H1 (cell line): Measurements from ENCODE around the gene STARD6. TPM values are rescaled to one million over a fixed set of nuclear protein-coding genes. Genes with fewer than 3 reads are reported as not detected.

Source experiments
- CTCF ChIA-PET: fragments of 300-600 bp; sonication (Branson Sonifier 250); formaldehyde crosslinking; loops from one replicate; lab custom pipeline; 2021; ENCODE audit not compliant: partially characterized antibody; lab: Charles Lee
- POLR2A ChIA-PET: fragments of 300-600 bp; sonication (Branson Sonifier 250); formaldehyde crosslinking; loops from one replicate; lab custom pipeline; 2021; ENCODE audit warnings: inconsistent platforms; ENCODE audit not compliant: partially characterized antibody; lab: Charles Lee
- DNase-seq, 2 experiments: peaks; one replicate each; pipeline versions ENCODE4 v3.0.0 to v3.0.0-alpha.2; 2010 to 2022; ENCODE audit warnings: low spot score in 2 of 2, low read depth in 1 of 2, mixed read lengths in 1 of 2
- FAIRE-seq: peaks from 2 replicates; lab custom pipeline; 2011; peaks lifted over from hg19 to GRCh38; lab: Jason Lieb, UNC
- H2AFZ ChIP-seq: 2 replicates; pipeline ENCODE4 v1.8.1; 2012; ENCODE audit warnings: low read length, inconsistent platforms
- H2AK5ac ChIP-seq: 2 replicates; pipeline ENCODE4 v1.6.1; 2013; ENCODE audit warnings: low read depth, low read length
- H2BK120ac ChIP-seq: replicated peaks from 2 replicates; pipeline ENCODE3; 2013; ENCODE audit warnings: low read depth, low read length, inconsistent platforms
- H2BK12ac ChIP-seq: 2 replicates; pipeline ENCODE4 v1.6.1; 2013; ENCODE audit warnings: low read depth, low read length
- H2BK15ac ChIP-seq: 2 replicates; pipeline ENCODE4 v1.6.1; 2013; ENCODE audit warnings: low read length
- H2BK20ac ChIP-seq: 2 replicates; pipeline ENCODE4 v1.6.1; 2013; ENCODE audit warnings: low read length
- H2BK5ac ChIP-seq: 2 replicates; pipeline ENCODE4 v1.6.1; 2013; ENCODE audit warnings: low read depth, low read length
- H3K14ac ChIP-seq: 2 replicates; pipeline ENCODE4 v1.6.1; 2013; ENCODE audit warnings: inconsistent platforms; ENCODE audit not compliant: insufficient read length
- H3K18ac ChIP-seq: 2 replicates; pipeline ENCODE4 v1.6.1; 2013; ENCODE audit warnings: low read length; ENCODE audit errors: extremely low read depth
- H3K23ac ChIP-seq: 2 replicates; pipeline ENCODE4 v1.6.1; 2013; ENCODE audit warnings: inconsistent platforms; ENCODE audit not compliant: insufficient read length
- H3K23me2 ChIP-seq: 2 replicates; pipeline ENCODE4 v1.6.1; 2013; ENCODE audit warnings: low read depth, low read length
- H3K27ac ChIP-seq: 2 replicates; pipeline ENCODE4 v1.6.1; 2011; ENCODE audit warnings: low read depth, low read length, inconsistent platforms
- H3K27me3 ChIP-seq, 4 experiments: replicated peaks in 1 of 4; 1 replicate in 1 of 4; 2 replicates in 3 of 4; pipeline versions ENCODE4 v1.6.1 to v1.8.1; 2011 to 2013; ENCODE audit warnings: low read length in 3 of 4, mild to moderate bottlenecking in 3 of 4, inconsistent platforms in 2 of 4, mixed read lengths in 2 of 4, moderate library complexity in 1 of 4; ENCODE audit not compliant: control insufficient read depth in 3 of 4, insufficient read depth in 3 of 4; ENCODE audit errors: extremely low read depth in 1 of 4
- H3K36me3 ChIP-seq, 4 experiments: 2 replicates each; pipeline versions ENCODE4 v1.6.1 to v1.8.1; 2011 to 2013; ENCODE audit warnings: mild to moderate bottlenecking in 4 of 4, low read length in 3 of 4, moderate library complexity in 2 of 4, control low read depth in 1 of 4, inconsistent platforms in 1 of 4; ENCODE audit not compliant: insufficient read depth in 4 of 4, control insufficient read depth in 2 of 4
- H3K4ac ChIP-seq: replicated peaks from 2 replicates; pipeline ENCODE3; 2013; ENCODE audit warnings: low read length, low read depth, mixed read lengths, inconsistent platforms; ENCODE audit not compliant: insufficient read length
- H3K4me1 ChIP-seq, 4 experiments: replicated peaks in 1 of 4; 1 replicate in 1 of 4; 2 replicates in 3 of 4; pipeline versions ENCODE4 v1.6.1 to v1.8.1; 2011 to 2013; ENCODE audit warnings: low read length in 3 of 4, inconsistent platforms in 2 of 4, mixed read lengths in 1 of 4; ENCODE audit not compliant: insufficient read depth in 4 of 4, control insufficient read depth in 3 of 4
- H3K4me2 ChIP-seq, 2 experiments: 2 replicates each; pipeline versions ENCODE4 v1.6.1 to v1.8.1; 2011 to 2013; ENCODE audit warnings: low read depth in 2 of 2, low read length in 2 of 2, control low read depth in 1 of 2, inconsistent platforms in 1 of 2, mild to moderate bottlenecking in 1 of 2; ENCODE audit not compliant: insufficient read depth in 1 of 2
- H3K4me3 ChIP-seq, 4 experiments: fragments of 200-600, 300-600 bp in 1 of 4; sonication (generic), shearing (Covaris generic), sonication (Bioruptor Twin) in 1 of 4; 2 replicates each; pipeline versions ENCODE4 v1.5.1 to v1.8.1; 2011 to 2016; ENCODE audit warnings: low read length in 4 of 4, low read depth in 3 of 4, control low read depth in 2 of 4, inconsistent platforms in 2 of 4, mild to moderate bottlenecking in 2 of 4, mixed read lengths in 1 of 4, moderate library complexity in 1 of 4; ENCODE audit not compliant: insufficient read depth in 2 of 4; ENCODE audit errors: extremely low read depth in 1 of 4
- H3K56ac ChIP-seq: replicated peaks from 2 replicates; pipeline ENCODE3; 2013; ENCODE audit warnings: low read depth, mild to moderate bottlenecking, mixed read lengths, low read length, inconsistent platforms; ENCODE audit not compliant: insufficient read length
- H3K79me1 ChIP-seq: 2 replicates; pipeline ENCODE4 v1.6.1; 2013; ENCODE audit warnings: low read depth, low read length, control low read depth
- H3K79me2 ChIP-seq, 2 experiments: 2 replicates each; pipeline versions ENCODE4 v1.6.1 to v1.8.1; 2012 to 2013; ENCODE audit warnings: low read length in 2 of 2, mild to moderate bottlenecking in 2 of 2, inconsistent platforms in 1 of 2; ENCODE audit not compliant: insufficient read depth in 2 of 2, control insufficient read depth in 1 of 2
- H3K9ac ChIP-seq, 4 experiments: replicated peaks in 1 of 4; 1 replicate in 1 of 4; 2 replicates in 3 of 4; pipeline versions ENCODE4 v1.6.1 to v1.8.1; 2011 to 2013; ENCODE audit warnings: low read depth in 3 of 4, low read length in 3 of 4, control low read depth in 2 of 4, mild to moderate bottlenecking in 2 of 4, moderate library complexity in 2 of 4, inconsistent platforms in 1 of 4; ENCODE audit errors: extremely low read depth in 1 of 4
- H3K9me3 ChIP-seq, 2 experiments: 2 replicates each; pipeline versions ENCODE4 v1.6.1 to v1.8.1; 2012 to 2013; ENCODE audit warnings: mild to moderate bottlenecking in 2 of 2, moderate library complexity in 2 of 2, control low read depth in 1 of 2, inconsistent platforms in 1 of 2, low read depth in 1 of 2, low read length in 1 of 2, mixed read lengths in 1 of 2; ENCODE audit not compliant: insufficient read depth in 2 of 2
- H4K20me1 ChIP-seq, 2 experiments: replicated peaks in 1 of 2; 2 replicates each; pipeline versions ENCODE3 to v1.8.1; 2011 to 2013; ENCODE audit warnings: inconsistent platforms in 2 of 2, low read length in 2 of 2, mild to moderate bottlenecking in 1 of 2; ENCODE audit not compliant: insufficient read depth in 2 of 2, control insufficient read depth in 1 of 2
- H4K5ac ChIP-seq: 2 replicates; pipeline ENCODE4 v1.6.1; 2013; ENCODE audit warnings: low read length, low read depth, mixed read lengths, inconsistent platforms; ENCODE audit not compliant: insufficient read length
- H4K8ac ChIP-seq: 2 replicates; pipeline ENCODE4 v1.8.0; 2013; ENCODE audit warnings: mild to moderate bottlenecking, moderate library complexity, low read length, inconsistent platforms; ENCODE audit not compliant: insufficient read depth; ENCODE audit errors: extremely low read depth
- H4K91ac ChIP-seq: replicated peaks from 2 replicates; pipeline ENCODE3; 2013; ENCODE audit warnings: low read length, mixed read lengths, inconsistent platforms; ENCODE audit not compliant: insufficient read length
- BRCA1 ChIP-seq: IDR thresholded peaks from 2 replicates; pipeline ENCODE4 v1.6.1; 2012; ENCODE audit warnings: low read depth, low read length, improper control_type of control experiment
- EZH2 ChIP-seq: fragments of 200-600 bp; sonication (generic); IDR thresholded peaks from 2 replicates; pipeline ENCODE4 v1.7.1; 2012; ENCODE audit warnings: low read depth, mild to moderate bottlenecking, moderate library complexity, low read length, inconsistent platforms; ENCODE audit not compliant: severe bottlenecking
- ZNF274 ChIP-seq: IDR thresholded peaks from 2 replicates; pipeline ENCODE4 v1.7.0; 2012; ENCODE audit warnings: low read length, borderline replicate concordance; ENCODE audit errors: extremely low read depth
- WGBS, 2 experiments: shearing (Covaris generic) in 1 of 2; methylation state at CpG; one replicate each; pipeline versions ENCODE4 v1.1.6 to v1.1.7; 2013 to 2015; ENCODE audit warnings: low lambda C conversion rate in 2 of 2, mixed read lengths in 2 of 2, inconsistent platforms in 1 of 2, low coverage in 1 of 2, missing lambda C conversion rate in 1 of 2; ENCODE audit not compliant: insufficient replicate concordance in 2 of 2, insufficient coverage in 1 of 2, insufficient read length in 1 of 2; ENCODE audit errors: extremely low coverage in 1 of 2, missing lambda C conversion rate in 1 of 2; 5-methylcytosine and 5-hydroxymethylcytosine counted together
- polyA plus RNA-seq, 7 experiments: library from polyadenylated mRNA; depleted of rRNA in 3 of 7; stranded (reverse) in 5 of 7; unstranded in 2 of 7; fragments of >200 nt in 5 of 7; fragments of 200-250 nt in 2 of 7; gene quantifications; 1 replicate in 5 of 7; 2 replicates in 1 of 7; 4 replicates in 1 of 7; pipeline versions ENCODE4 v1.2.1 to v1.2.3, GENCODE V29; 2011 to 2013; ENCODE audit warnings: missing spikeins in 2 of 7, mixed read lengths in 2 of 7
- total RNA-seq: library from RNA; stranded (reverse); fragmentation: NEBNext Ultra II Directional; extraction: Animal tissue kit (Norgen Biotek cat#: 25700); gene quantifications from 2 replicates; pipeline ENCODE4 v1.2.1, GENCODE V29; 2021

Gene STARD6
- total and polyA plus RNA-seq, 2 of the 8 experiments (the other 6 are each of a cell fraction or from before 2014, with no cell fraction given), result not detected

GRCh38 chr18:54296062-54296461 lies 61.6 kb downstream of the STARD6 start:
- no peak overlapping the region for H3K4me2 ChIP-seq
- FAIRE-seq (no peak), DNase-seq (no peak)
- H3K9me3 ChIP-seq, result peaks cover 3 to 4% of the 10 kb centered on the region in 2 experiments; a peak in 1 of 4 replicates
- no peak overlapping the region for H4K8ac ChIP-seq
- H3K14ac ChIP-seq, result no peak overlapping the region
- H4K91ac ChIP-seq, result no peak overlapping the region
- H3K79me2 ChIP-seq, result no peaks in the 10 kb centered on the region
- no peak overlapping the region for H2BK15ac ChIP-seq
- no peak overlapping the region for H3K4ac ChIP-seq
- ChIA-PET POLR2A (interaction anchor here (0.8 to 1.2 kb wide), 2 partner anchors 18 to 61 kb away, joined by 3 read pairs; partner anchors contain the start of genes C18orf54 and STARD6), CTCF (interaction anchor here (0.6 kb wide), 1 partner anchor 167 kb away, joined by 4 read pairs; no protein-coding TSS in a partner anchor)
- no peaks in the 10 kb centered on the region for H3K4me1 ChIP-seq
- H3K23ac ChIP-seq, result no peak overlapping the region
- WGBS, 2 experiments, result 88% methylated on average over 2 of the region's 2 CpGs; no CpG with 5 or more reads in 1 of the 2 experiments
- H3K56ac ChIP-seq, result no peak overlapping the region
- no peak overlapping the region for H3K4me3 ChIP-seq
- no peak overlapping the region for H4K5ac ChIP-seq
- no peak for TF ChIP-seq ZNF274
- no peak for TF ChIP-seq EZH2
- no peak for TF ChIP-seq BRCA1
- no peak overlapping the region for H3K18ac ChIP-seq
- H2BK20ac ChIP-seq, result no peak overlapping the region
- H2BK12ac ChIP-seq, result no peak overlapping the region
- H3K23me2 ChIP-seq, result no peaks in the 10 kb centered on the region
- no peaks in the 10 kb centered on the region for H4K20me1 ChIP-seq
- H2BK120ac ChIP-seq, result no peak overlapping the region
- no peak overlapping the region for H2AFZ ChIP-seq
- H2BK5ac ChIP-seq, result no peak overlapping the region
- no peak overlapping the region for H2AK5ac ChIP-seq
- peaks cover 0 to 1% (median 0%) of the 10 kb centered on the region in 4 experiments; a peak in 1 of 7 replicates for H3K27me3 ChIP-seq
- no peaks in the 10 kb centered on the region for H3K79me1 ChIP-seq
- peaks cover 0 to 40% (median 7%) of the 10 kb centered on the region in 4 experiments; a peak in 3 of 8 replicates for H3K36me3 ChIP-seq
- no peak overlapping the region for H3K27ac ChIP-seq
- no peak overlapping the region for H3K9ac ChIP-seq
